ENCODE data around the gene CPNE1.

CPNE1 gene

GRCh38 chr20:35621560-35621946 lies 43.1 kb downstream of the CPNE1 start:
- no peak for DNase-seq (ENCODE audit: low read depth in 3 of 3, low spot score in 1 of 3)

- DNase-seq (ENCODE audit: low read depth in 3 of 3, low spot score in 1 of 3), result no peak
Observed at GRCh38 chr20:35620818-35621559, 43.7 kb downstream of the CPNE1 start.

GRCh38 chr20:35619196-35620095 lies 45.3 kb downstream of the CPNE1 start:
- peak; percentile 34 to 72 (median 46) for DNase-seq (ENCODE audit: low read depth in 3 of 3, low spot score in 1 of 3)

DNA sequence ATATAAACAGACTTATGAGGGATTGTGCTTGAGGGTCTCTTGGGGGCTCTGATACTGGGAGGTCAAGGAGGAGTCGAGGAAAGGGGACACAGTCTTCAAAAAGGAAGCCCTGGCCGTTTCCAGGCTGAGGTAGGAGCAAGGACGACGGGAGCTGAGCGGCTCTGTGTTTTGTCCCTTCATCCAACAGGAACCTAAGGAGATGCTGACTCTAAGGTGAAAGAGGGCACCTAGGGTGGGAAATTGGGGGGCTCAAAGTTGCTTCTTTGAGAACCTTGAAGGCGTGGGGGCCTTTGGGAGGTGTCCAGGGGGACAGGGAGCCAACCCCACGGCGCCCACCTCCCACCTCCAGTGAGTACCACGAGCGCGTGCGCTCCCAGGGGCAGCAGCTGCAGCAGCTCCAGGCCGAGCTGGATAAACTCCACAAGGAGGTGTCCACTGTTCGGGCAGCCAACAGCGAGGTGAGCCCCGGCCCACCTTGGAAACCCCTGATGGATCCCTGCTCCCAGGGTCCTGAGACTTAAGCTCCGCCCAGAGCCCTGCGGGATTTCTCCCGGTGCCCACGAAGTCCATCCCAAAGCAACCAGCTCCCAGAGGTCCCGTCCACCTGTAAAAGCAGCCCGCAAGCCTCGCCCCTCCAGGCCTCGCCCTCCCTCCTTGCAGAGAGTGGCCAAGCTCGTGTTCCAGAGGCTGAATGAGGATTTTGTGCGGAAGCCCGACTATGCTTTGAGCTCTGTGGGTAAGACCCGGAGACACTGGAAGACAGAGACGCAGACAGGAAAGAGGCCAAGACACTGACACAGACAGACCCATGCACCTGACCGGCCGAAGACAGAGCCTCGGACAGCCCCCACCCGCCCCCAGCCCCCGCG lies 46.2 kb downstream of the CPNE1 start:
- DNase-seq (ENCODE audit: low read depth in 3 of 3, low spot score in 1 of 3), result no peak

- DNase-seq (ENCODE audit: low read depth in 3 of 3, low spot score in 1 of 3), result no peak
Observed at GRCh38 chr20:35617397-35618262, 47.1 kb downstream of the CPNE1 start.

DNA sequence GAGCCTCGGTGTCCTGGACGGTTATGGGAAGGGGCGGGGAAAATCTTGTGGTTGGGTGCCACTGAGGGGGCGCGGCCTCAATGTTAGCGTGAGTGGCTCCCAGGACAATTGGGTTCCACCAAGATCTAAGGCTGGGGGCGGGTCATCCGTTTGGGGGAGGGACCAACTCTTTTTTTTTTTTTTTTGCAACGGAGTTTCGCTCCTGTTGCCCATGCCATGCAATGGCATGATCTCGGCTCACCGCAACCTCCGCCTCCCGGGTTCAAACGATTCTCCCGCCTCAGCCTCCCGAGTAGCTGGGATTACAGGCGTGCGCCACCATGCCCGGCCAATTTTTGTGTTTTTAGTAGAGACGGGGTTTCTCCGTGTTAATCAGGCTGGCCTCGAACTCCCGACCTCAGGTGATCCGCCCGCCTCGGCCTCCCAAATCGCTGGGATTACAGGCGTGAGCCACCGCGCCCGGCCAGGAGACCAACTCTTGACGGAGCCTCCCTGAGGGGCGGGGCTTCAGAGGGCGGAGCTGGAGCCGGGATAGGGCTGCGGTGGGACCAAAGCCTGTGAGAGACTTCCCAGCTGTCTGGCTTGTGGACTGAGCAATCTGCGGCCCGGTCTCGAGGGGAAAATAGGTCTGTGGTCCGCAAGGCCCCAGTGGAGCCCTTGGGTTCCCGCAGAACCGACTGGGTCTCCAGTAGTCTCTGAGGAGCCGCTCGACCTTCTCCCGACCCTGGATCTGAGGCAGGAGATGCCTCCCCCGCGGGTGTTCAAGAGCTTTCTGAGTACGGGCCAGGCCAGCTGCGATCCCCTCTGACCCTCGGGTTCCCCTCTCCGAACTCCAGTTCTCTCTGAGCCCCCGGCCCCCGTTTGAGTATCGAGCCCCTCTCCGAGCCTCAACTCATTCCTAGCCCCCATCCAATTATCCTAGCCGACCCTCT lies 48.0 kb downstream of the CPNE1 start:
- DNase-seq (ENCODE audit: low read depth in 3 of 3, low spot score in 1 of 3), result no peak

DNA sequence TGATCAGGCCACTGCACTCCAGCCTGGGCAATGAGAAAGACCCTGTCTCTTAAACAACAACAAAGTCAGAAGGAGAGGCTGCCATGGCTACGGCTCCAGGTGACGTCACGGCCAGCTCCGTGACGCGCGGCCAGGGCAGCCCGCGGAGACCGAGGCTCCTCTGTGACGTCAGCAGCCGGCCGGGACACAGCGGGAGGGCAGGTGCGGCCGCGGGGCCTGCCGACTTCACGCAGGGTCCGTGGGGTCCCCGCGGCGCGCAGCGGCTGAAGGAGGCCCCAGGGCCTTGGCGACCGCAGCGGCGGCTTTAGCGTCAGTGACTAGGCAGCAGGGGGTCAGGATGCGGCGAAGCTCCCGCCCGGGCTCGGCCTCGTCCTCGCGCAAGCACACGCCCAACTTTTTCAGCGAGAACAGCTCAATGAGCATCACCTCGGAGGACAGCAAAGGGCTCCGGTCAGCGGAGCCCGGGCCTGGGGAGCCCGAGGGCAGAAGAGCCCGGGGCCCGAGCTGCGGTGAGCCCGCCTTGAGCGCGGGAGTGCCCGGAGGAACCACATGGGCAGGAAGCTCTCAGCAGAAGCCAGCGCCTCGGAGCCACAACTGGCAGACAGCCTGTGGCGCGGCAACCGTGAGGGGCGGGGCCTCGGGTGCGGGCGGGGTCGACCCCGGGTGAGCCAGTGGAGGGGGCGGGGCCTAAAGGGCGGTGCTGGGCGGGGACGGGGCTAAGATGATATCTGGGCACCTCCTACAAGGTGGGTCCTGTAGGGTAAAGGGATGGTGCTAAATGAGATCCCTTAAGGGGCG lies 48.8 kb downstream of the CPNE1 start, which contains the start of gene SPAG4:
Gene SPAG4 (plus strand): TSS at position 163 of the 798 bp plus-strand sequence. CDS start 175 bp downstream, at position 338.
- DNase-seq (ENCODE audit: low read depth in 3 of 3, low spot score in 1 of 3), result peak; percentile 99 to 100 (median 100)

- no peak for DNase-seq (ENCODE audit: low read depth in 3 of 3, low spot score in 1 of 3)
Observed at GRCh38 chr20:35611482-35611881, 53.2 kb downstream of the CPNE1 start.

GRCh38 chr20:35610833-35611427 lies 53.8 kb downstream of the CPNE1 start:
- DNase-seq (ENCODE audit: low read depth in 3 of 3, low spot score in 1 of 3), result no peak

- DNase-seq (ENCODE audit: low read depth in 3 of 3, low spot score in 1 of 3), result no peak
Observed at GRCh38 chr20:35607003-35607735, 57.5 kb downstream of the CPNE1 start.

DNA sequence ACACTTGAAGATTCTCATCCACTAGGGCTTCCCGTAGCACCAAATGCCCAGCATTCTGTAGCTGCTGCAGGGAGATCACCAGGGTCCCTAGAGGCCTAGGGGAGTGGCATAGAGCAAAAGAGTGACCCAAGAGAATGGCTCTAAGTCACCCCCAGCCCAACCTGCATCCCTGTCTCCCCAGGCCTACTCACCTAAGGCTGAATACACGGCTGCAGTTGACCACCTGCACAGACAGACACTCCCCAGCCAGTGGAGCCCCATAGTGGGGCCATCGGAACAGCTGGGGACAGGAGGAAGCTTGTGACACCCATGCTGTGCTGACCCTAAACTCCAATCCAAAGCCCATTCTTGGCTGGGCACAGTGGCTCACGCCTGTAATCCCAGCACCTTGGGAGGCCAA lies 58.6 kb downstream of the CPNE1 start:
- DNase-seq (ENCODE audit: low read depth in 3 of 3, low spot score in 1 of 3), result no peak

- no peak for DNase-seq (ENCODE audit: low read depth in 3 of 3, low spot score in 1 of 3)
Observed at GRCh38 chr20:35604449-35604747, 60.3 kb downstream of the CPNE1 start.

- DNase-seq (ENCODE audit: low read depth in 3 of 3, low spot score in 1 of 3), result no peak
Observed at GRCh38 chr20:35603695-35604448, 60.8 kb downstream of the CPNE1 start.

- no peak for DNase-seq (ENCODE audit: low read depth in 3 of 3, low spot score in 1 of 3)
Observed at GRCh38 chr20:35602851-35603495, 61.7 kb downstream of the CPNE1 start.

GRCh38 chr20:35601990-35602389 lies 62.7 kb downstream of the CPNE1 start:
- no peak for DNase-seq (ENCODE audit: low read depth in 3 of 3, low spot score in 1 of 3)
